Right ventricle myocardium inferior (tissue), 1 donor: ENCODE measurements around the gene CTBP2. TPM values are rescaled to one million over a fixed set of nuclear protein-coding genes. Genes with fewer than 3 reads are reported as not detected.
"Not testable (repeated sequence)": the region's sequence is repeated elsewhere in the genome, so short reads cannot be mapped to it uniquely, and the experiment has no call there.

Experiments used
- ATAC-seq: fragments of 200-7000 bp; cut with Tn5 transposase; one replicate; pipeline ENCODE4 v1.9.1; 2020; ENCODE audit warnings: mild to moderate bottlenecking, moderate library complexity
- DNase-seq: peaks from one replicate; pipeline ENCODE4 v3.0.0; 2021; ENCODE audit errors: missing footprints
- intact Hi-C: fragments of 100-400 bp; cut with DNase I; formaldehyde crosslinking; loops from one replicate; pipeline ENCODE4 v1.11.0; 2022
- total RNA-seq: library from RNA; stranded (reverse); fragmentation: NEBNext Ultra II Directional; extraction: Animal tissue kit (Norgen Biotek cat#: 25700); gene quantifications from one replicate; pipeline ENCODE4 v1.2.1, GENCODE V29; 2021
- donor health status: DM: no; HTN: yes; CAD: no; lungs with severe emphysema.

CTBP2 gene
- total RNA-seq, 1 donor from 2014 or later = 31.3 TPM

DNA sequence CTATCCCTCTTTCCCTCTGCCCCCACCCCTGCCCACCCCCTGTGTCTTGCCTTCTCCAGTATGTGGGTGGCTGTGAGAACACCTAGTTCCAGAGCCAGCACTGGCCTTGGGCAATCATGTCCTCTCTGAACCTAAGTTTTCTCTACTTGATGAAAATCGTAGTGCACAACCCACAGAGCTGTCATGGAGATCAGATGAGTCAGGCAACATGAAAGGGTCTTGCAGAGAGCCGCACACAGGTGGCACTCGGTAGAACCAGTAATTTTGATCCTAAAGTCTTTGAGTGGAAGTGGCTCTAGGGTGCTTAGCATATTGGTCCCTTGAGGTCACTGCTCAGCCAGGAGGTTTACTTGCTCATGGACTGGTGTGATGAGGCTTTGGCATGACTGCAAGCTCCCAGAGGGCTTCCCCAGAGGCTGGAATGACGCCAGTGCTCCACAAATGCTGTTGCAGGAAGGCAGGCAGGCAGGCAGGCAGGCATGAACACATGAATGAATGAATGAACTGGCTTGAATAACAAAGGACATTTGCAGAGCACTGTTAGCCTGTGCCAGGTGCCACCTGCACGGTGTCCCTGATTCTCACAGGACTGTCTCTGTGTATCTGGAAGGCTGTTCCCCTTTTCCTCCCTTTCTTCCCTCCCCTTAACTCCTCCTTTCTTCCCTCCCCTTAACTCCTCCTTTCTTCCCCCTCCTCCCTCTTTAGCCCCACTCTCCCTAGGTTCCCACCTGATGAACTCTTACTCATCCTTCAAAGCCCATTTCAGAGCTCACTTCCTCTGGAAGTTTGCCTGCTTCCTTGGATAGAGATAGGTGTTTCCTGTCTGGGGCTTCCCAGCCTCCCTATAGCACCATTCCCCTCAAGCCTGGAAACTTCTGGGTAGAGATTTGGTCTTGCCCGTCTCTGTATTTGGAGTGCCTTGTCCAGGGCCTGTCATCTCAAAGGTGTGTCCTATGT lies 27.2 kb upstream of the CTBP2 start:
- intact Hi-C loops = no loop called here
- no peak for ATAC-seq
- no peak for DNase-seq

DNA sequence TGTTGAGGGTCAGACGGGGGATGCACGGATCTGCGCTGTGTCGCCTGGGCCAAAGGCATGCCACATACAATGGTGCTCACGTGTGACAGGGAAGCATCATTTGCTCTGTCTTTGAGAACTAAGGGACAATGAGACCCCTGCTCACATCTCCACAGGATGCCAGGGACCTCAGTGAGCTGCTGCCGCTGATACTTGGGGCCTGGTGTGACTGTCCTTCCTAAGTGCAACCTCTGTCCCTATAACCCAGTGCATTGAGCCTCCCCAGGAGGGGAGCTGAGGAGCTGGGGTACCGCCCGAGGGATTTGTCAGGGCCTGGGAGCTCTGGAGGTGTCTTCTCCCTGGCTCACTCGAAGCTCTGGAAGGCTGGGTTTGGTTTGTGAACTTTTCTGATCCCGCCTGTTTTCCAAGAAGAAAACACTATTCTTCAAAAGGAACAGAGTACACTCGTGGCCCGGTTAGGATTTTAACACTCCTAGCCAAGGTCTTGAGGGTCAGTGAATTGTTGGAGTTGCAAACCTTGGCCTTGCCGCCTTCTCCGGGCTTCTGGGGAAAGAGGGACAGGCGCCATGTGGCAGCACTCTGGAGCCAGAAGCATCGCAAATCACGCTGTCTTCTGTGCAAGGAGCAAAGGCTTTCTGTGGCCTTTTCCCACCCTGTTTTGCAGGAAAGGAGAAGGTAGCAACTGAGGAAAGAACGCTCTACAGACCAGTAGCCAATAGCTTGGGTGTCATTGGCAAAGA lies 26.2 kb upstream of the CTBP2 start:
- ATAC-seq = no peak
- intact Hi-C loops = no loop called here
- no peak for DNase-seq

- DNase-seq, intact Hi-C loops, ATAC-seq: not testable (repeated sequence)
Observed at GRCh38 chr10:125179107-125179506, 18.7 kb upstream of the CTBP2 start.

GRCh38 chr10:125177641-125178640 lies 17.6 kb upstream of the CTBP2 start:
- ATAC-seq (no peak), DNase-seq (no peak)
- intact Hi-C loops = no loop called here

GRCh38 chr10:125175807-125176206 lies 15.4 kb upstream of the CTBP2 start:
- intact Hi-C loops = no loop called here
- DNase-seq (no peak), ATAC-seq (peak; percentile 28)

DNA sequence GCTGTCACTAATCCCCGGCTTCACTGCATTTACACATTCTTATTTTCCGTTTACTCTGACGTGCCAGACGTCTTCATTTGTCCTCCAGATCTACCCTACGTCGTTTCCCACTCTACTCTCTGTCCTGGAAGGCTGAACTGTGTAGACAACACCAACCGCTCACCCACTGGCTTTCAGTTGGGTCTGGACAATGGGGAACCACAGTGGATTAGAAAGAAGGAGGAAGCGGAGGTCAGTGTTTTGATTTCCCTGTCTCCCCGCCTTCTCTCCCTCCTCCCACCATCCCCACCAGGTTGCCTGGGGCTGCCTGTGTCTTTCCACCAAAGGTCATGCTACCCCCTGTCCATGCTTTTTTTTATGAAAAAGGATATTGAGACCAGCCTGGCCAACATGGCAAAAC lies 14.0 kb upstream of the CTBP2 start:
- DNase-seq (no peak), ATAC-seq (no peak)
- intact Hi-C loops = no loop called here

- intact Hi-C loops = no loop called here
Observed at GRCh38 chr10:125172694-125173093, 12.3 kb upstream of the CTBP2 start.

GRCh38 chr10:125171402-125172306 lies 11.3 kb upstream of the CTBP2 start:
- ATAC-seq (no peak), DNase-seq (no peak)
- intact Hi-C loops = no loop called here

More at GRCh38 chr10:125172694-125173093, 12.3 kb upstream of the CTBP2 start:
- DNase-seq (no peak), ATAC-seq (no peak)

GRCh38 chr10:125169915-125170314 lies 9.6 kb upstream of the CTBP2 start:
- DNase-seq = no peak
- no peak for ATAC-seq
- intact Hi-C loops = no loop called here

GRCh38 chr10:125169279-125169678 lies 8.9 kb upstream of the CTBP2 start:
- intact Hi-C loops = no loop called here
- DNase-seq = no peak

DNA sequence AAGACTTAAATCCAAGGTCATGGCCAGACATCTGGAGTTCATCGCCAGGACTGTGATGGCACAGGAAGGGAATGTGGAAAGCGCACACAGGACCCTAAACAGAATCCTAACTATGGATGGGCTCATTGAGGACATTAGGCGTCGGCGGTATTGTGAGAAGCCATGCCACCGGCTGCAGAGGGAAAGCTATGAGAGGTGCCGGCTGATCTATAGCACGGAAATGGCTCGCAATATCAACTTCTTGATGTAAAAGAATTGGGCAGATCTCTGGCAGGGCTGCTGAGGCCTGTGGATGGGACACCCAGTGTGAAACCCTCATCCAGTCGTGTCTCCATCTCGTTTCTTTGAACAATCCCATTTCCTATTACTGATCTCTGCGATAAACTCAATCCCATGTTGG lies 6.3 kb upstream of the CTBP2 start:
- intact Hi-C loops = no loop called here
- DNase-seq = no peak

More at GRCh38 chr10:125169279-125169678, 8.9 kb upstream of the CTBP2 start:
- ATAC-seq = no peak

DNA sequence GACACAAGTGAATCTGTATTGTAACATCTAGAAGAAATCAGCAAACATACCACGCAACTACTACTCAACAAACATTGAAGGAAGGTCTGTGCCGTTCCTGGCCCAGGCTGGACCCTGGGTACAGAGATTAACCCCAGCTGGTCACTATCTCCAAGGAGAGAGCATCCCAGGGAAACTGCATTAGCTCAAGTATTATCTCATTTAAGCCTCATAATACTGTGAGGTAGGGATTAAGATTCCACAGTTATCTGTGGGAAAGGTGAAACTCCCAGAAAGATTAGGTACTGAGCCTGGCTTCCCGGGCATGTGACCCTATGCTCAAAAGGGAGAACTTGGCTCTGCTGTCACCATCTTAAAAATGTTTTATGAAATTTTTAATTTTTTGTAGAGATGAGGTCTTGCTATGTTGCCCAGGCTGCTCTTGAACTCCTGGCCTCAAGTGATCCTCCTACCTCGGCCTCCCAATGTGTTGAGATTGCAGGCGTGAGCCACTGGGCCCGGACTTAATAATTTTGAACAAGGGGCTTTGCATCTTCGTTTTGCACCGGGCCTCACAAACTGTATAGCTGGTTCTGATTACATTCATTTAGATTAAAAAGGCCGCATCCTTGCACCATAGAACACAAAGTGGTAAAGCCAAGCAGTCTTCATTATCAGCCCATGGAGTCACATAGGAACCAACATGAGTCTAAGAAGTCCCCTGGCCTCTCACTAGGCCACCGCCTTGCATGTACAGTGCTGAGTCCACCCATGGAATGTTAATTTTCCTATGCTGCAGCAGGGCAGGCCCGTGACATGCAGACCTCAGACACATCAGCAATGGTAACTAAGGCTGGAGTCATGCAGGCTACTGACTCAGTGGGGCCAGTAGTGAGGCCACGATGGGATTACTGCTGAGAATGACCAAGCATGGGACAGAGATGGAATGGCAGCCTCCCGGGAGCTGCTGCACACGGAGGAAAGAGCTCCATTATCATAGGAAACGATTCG lies 5.5 kb upstream of the CTBP2 start:
- no peak for DNase-seq
- intact Hi-C loops = no loop called here
- no peak for ATAC-seq

More for the DNA sequence above, 6.3 kb upstream of the CTBP2 start:
- no peak for ATAC-seq

GRCh38 chr10:125164421-125164820 lies 4.1 kb upstream of the CTBP2 start:
- intact Hi-C loops = no loop called here
- DNase-seq (no peak), ATAC-seq (no peak)

GRCh38 chr10:125163803-125164202 lies 3.4 kb upstream of the CTBP2 start:
- intact Hi-C loops = no loop called here
- no peak for ATAC-seq
- DNase-seq = no peak

GRCh38 chr10:125163312-125163711 lies 2.9 kb upstream of the CTBP2 start:
- DNase-seq, intact Hi-C loops, ATAC-seq: not testable (repeated sequence)

- intact Hi-C loops = no loop called here
- no peak for DNase-seq
- ATAC-seq = no peak
Observed at GRCh38 chr10:125162120-125162931, 2.0 kb upstream of the CTBP2 start.
